ENCODE results near the gene INKA2.

The INKA2 gene

DNA sequence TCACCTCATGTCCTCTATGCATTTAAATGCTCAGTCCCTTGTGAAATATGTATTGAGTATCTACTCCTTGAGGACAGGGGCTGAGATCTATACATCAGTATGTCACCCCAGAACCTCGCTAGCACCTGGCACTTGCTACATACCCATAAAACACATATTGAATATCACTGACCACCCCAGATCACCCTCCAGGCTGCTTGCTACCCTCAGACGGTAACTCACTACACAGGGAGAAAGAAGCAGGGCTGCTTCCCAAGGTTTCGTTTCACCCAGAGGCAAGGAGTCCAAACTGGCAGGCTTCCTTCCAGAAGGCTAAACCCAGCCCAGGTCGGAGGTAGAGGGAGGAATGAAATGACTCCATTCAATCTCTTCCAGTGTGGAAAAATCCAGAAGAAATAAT is 8.5 kb downstream of the INKA2 start:
- H3K4me3 ChIP-seq (ENCODE audit: low read length), result no peak overlapping the region
- no peak for TF ChIP-seq ZNF274 (IDR thresholded peaks at IDR 0.05; ENCODE audit: low read depth, low read length)

DNA sequence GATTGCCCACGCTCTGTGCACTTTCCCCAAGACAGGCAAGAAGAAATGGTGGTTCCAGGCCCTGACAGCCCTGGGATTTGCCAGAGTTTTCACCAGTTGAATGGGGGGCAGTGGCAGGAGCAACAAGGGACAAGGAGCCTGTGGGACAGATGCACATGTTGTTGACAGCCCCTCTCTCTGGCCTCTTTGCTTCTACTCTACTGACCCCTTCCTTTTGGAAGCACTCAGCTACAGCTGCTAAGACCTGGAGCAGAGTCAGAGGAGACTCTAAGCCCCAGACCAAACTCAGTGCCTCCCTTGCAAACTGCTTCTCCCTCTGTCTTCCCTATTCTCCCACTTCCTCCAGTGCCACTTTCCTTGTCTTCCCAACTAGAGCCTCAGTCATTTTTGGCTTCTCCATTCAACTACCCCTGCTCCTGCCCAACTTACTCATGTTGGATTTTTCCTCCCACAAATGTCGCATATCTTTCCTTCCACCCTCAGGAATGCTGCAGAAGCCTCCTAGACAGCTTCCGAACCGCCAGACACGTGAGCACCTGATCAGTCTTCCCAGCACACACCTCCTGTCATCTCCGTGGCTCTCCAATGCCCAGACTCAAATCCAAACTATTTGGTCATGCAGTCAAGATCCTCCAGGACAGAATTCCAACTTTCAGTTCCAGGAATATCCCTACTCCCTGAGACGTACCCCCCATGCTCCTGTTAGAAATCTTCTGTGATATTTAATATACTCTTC is 9.1 kb downstream of the INKA2 start:
- no peak for TF ChIP-seq ZNF274 (IDR thresholded peaks at IDR 0.05; ENCODE audit: low read depth, low read length)
- no peak overlapping the region for H3K4me3 ChIP-seq (ENCODE audit: low read length)

DNA sequence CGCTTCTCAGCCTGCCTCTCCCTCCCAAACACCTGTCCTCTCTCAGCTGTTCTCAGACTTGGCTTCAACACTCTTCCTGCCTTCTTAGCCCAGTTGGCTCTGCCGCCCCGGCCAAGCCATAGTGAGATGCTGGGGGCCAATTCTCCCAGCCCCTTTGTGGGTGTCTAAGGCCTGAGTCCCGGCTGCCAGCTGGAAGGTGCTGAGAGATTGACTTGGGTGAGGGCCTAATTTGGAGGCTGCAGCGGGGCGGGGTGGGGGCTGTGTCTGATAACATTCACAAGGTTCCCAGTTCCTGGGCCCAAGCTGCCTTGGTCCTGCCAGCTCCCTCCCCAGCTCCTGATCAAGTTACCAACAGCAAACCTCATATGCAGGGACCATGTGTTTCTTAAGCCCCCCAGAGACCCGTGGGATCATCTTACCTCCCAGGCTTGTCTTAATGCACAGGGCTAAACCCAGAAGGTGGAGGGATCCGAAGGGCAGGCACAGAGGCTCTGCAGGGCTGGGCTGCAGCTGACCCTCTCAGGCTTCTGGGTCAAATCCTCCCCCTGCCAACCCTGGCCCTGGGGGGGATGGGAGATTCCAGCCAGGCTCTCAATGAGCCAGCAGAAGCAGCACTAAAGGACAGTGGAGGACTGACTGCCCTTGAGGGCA is 9.8 kb downstream of the INKA2 start:
- no peak for TF ChIP-seq ZNF274 (IDR thresholded peaks at IDR 0.05; ENCODE audit: low read depth, low read length)

DNA sequence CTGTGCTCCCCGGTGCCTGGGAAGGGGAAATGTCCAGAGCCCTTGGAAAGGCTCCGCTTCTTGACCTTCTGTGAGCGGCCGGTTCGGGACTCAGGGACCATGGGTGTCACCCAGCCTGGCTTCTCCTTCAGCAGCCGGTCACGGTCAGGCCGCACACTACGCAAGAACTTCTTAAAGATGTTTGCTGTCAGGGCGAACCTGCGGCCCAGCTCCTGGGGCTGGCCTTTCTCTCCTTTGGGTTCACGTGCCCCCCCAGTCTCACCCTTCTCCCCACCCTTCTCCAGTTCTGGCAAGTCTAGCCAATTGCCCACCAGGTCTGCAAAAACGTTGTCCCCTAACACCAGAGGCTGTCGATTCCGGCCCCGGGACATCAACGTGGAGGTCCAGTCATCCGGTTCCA is 12.1 kb downstream of the INKA2 start:
- TF ChIP-seq ZNF274 (IDR thresholded peaks at IDR 0.05; ENCODE audit: low read depth, low read length), result no peak
- H3K4me3 ChIP-seq (ENCODE audit: low read length), result no peak overlapping the region

More for the DNA sequence above, 9.8 kb downstream of the INKA2 start:
- H3K4me3 ChIP-seq (ENCODE audit: low read length), result no peak overlapping the region

DNA sequence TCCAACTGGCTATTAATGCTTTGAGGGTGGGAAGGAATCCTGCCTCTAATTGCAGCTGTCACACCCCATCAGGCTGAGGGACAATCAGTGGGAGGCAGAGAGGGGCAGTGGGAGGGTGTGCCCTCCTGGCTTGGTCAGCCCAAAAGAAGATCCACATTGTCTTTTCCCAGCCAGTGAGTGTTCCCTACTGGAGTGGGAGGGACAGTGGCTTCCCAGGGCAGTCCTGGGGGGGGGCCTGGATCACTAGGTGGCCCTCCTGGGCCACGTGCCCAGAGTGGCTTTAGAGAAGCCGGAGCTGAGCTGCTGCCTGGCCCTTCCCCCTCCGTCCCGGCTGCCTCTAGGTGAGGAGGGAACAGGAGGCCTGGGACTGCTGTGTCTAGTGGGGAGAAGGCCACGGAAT is 14.0 kb downstream of the INKA2 start:
- H3K4me3 ChIP-seq (ENCODE audit: low read length), result no peak overlapping the region
- no peak for TF ChIP-seq ZNF274 (IDR thresholded peaks at IDR 0.05; ENCODE audit: low read depth, low read length)

DNA sequence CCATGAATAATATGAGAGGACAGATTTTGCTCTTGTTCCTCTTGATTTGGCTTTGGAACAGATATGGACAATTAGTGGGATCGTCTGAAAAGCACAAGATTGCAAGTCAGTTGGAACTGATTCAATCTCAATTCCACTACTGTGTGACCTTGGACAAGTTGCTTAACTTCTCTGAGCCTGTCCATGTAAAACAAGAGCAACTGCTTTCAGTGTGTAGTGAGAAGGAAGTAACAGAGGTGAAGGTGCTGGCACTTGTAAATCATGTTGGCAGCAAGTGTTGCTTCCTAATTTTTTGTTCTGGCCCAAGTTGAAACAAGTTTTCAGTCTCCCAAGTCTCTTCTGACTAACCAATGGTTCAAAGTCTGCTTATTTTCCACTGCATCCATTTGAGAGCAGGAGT is 15.3 kb downstream of the INKA2 start:
- H3K4me3 ChIP-seq (ENCODE audit: low read length), result no peak overlapping the region
- no peak for TF ChIP-seq ZNF274 (IDR thresholded peaks at IDR 0.05; ENCODE audit: low read depth, low read length)

DNA sequence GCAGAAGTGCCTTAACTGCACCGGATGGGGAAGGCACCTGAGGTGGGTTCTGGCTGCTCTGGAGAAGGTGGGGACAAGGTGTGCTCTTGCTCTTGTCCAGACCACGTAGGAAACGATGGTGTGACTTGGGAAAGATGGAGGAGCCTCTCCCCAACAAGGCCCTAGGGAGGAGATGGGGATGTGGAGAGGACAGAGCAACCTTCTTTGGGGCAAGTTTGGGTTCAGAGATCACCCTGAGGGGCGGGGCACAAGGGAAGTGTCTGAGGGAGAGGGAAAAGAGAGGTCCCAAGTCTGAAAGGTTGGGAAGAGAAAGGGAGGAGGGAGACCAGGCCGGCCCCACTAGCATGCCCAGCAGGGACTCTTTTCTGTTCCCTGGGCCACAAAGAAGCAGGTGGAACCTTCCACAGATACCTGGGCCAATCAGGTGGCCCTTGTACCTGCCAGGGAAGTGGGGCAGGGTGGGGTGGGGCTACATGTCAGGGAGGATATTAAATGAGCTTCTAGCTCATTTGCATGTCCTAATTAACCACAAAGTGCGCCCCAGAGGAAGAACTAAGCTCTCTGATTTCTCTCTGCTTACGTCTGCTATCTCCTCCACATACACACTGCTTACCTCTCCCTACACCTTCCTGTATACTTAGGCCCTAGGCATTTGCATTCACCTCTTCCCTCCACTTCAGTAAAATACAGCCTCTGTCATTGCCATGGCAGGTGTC is 15.9 kb downstream of the INKA2 start:
- H3K4me3 ChIP-seq (ENCODE audit: low read length), result no peak overlapping the region
- no peak for TF ChIP-seq ZNF274 (IDR thresholded peaks at IDR 0.05; ENCODE audit: low read depth, low read length)

DNA sequence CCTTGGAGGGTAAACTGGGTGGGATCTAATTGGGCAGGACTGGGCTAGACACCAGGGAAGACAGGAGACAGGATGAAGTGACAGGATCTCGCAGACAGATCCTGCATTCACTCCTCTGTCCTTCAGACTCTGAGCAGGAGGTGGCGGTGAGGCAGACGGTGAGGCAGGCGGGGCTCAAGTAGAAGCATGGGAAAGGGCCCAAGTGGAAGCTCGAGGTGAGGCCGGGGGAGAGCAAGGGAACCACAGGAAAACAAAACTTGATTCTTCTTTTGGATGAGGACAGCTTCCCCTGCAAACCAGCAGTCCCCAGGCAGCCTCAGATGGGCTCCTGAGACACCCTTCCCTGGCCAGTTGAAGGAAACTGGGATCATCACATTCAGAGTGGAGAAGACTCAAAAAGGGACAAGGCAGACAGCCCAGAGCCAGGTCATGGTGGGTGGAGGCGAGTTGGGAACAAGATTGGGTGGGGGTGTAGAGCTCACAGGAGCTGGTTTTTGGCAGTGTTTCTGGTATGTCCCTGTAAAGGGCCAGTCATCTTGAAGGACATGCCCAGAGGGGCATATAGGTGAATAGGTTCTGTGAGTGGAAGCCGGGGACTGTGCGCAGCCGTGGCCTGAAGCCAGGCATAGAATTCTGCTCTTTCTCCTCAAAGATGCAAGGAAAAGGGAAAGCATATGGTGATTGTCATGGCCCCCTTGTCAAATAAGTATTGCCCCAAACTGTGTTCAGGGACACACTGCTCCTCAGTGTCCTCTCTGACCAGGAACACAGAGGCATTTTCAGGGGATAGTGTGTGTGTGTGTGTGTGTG is 18.0 kb downstream of the INKA2 start:
- no peak overlapping the region for H3K4me3 ChIP-seq (ENCODE audit: low read length)
- TF ChIP-seq ZNF274 (IDR thresholded peaks at IDR 0.05; ENCODE audit: low read depth, low read length), result no peak

DNA sequence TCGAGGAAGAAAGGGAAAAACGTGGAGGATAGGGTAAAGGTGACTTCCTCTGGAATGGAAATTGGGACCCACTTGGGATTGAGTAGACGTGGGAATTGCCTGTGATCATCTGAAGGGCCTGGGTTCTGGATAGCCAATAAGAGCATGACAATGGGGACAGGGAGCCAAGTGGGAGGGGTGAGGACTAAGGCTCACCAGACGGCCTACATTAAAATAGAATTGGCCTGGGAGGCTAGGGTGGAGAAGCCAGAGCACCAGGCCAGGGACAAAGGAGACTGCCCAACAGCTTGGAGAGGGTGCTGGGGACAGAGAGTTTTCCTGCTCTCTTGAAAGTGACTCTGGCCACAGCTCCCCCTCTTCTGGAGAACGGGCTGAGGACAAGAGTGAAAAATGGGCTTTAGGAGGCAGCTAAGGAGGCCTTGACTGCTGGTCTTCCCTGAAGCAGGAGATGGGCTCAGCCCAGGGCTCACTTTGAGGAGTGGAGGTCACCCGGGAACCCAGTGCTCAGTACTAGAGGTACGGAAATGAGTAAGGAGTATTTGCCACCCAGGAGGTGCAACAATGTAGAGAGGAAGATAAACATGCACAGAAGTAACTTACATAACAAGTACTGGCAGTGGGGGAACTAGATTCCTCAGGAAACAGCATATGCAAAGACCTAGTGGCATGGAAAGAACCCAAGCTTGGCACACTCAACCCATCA is 18.8 kb downstream of the INKA2 start:
- H3K4me3 ChIP-seq (ENCODE audit: low read length), result no peak overlapping the region
- no peak for TF ChIP-seq ZNF274 (IDR thresholded peaks at IDR 0.05; ENCODE audit: low read depth, low read length)

DNA sequence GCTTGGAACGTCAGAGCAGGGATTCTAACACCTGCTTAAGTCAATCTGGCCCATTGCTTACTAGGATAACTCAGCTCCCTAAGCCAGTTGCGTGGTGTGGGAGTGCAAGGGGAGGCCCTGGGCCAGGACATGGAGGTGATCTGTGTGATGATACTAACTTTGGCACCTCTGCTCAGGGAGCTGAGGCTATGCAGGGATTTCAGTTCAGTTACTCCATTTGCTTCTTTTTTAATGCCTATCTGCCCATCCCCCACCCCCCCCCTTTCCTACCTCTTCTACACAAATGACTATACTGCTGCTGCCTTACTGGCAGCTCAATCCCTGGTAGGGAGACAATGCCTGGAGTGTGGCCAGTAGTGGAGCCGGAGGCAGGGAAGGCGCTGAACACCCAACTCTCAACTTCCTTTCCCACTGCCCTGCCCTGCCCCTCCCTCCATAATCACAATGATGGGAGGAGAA is 19.5 kb downstream of the INKA2 start:
- no peak for TF ChIP-seq ZNF274 (IDR thresholded peaks at IDR 0.05; ENCODE audit: low read depth, low read length)

DNA sequence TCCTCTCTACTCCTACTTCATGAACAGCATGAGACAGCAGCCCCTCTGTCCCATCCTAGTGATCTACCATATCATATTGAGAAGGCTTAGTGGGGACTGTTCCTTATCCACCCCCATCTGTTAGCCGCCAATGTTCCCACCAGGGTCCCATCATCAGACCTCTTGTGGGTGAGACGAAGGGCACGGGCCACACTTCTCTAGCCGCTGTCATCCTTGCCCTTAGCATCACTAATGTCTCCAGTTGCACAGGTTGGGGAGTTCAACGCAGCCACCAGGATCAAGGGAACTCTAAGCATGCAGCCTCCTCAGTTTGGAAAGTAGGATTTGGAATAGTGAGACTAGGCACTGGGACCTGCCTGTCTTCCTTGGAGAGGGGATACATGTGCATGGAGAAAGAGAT is 20.1 kb downstream of the INKA2 start:
- H3K4me3 ChIP-seq (ENCODE audit: low read length), result no peak overlapping the region
- TF ChIP-seq ZNF274 (IDR thresholded peaks at IDR 0.05; ENCODE audit: low read depth, low read length), result no peak

More for the DNA sequence above, 19.5 kb downstream of the INKA2 start:
- no peak overlapping the region for H3K4me3 ChIP-seq (ENCODE audit: low read length)

DNA sequence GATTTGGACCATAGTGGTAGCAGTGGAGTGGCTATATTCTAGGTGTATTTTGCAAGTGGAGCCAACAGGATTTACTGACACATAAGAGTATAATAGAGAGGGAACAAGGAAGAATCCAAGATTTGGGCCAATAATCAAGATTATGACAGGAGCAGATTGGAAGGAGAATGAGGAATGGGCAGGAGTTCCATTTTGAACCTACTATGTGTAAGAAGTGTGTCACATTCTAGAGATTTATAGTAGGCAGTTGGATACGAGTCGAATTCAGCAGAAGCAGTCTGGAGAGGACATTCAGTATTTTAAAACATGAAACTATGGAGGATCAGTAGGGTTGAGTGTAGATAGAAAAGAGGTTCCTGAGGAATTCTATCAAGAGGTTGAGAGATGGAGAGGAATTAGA is 21.7 kb downstream of the INKA2 start:
- no peak for TF ChIP-seq ZNF274 (IDR thresholded peaks at IDR 0.05; ENCODE audit: low read depth, low read length)
- no peak overlapping the region for H3K4me3 ChIP-seq (ENCODE audit: low read length)

DNA sequence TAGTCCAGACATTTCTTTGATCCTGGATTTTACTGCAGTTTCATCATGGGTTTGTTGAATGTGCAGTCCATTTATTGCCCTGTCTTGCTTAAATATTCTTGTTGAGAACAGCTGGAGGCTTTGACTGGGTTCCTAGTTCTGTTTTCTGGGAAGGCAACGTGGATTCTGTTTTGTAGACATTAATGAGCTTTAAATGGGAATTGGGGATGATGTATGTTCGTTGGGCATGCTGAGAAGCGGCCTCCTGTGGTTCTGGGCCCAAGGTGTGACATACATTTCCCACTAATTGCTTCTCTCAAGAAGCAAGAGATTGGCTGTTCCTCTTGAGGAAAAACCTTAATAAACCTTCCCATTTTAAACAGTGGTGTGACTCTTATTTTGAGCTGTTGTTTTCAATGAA is 22.9 kb downstream of the INKA2 start:
- H3K4me3 ChIP-seq (ENCODE audit: low read length), result no peak overlapping the region
- TF ChIP-seq ZNF274 (IDR thresholded peaks at IDR 0.05; ENCODE audit: low read depth, low read length), result no peak

Data from GM08714 (cell line).